ENCODE measurements around the gene CSF2RB. TPM values are rescaled to one million over a fixed set of nuclear protein-coding genes. Genes with fewer than 3 reads are reported as not detected.

CSF2RB gene
- total RNA-seq, 2 experiments from 2014 or later, result 0.58 to 0.67 TPM

GRCh38 chr22:36894266-36894665 is 19.2 kb upstream of the CSF2RB start:
- peaks cover 5% of the 10 kb centered on the region for H3K4me1 Mint-ChIP-seq
- H3K36me3 Mint-ChIP-seq (ENCODE audit: low read depth), result peaks cover 7% of the 10 kb centered on the region
- no peak overlapping the region for H3K27ac Mint-ChIP-seq
- no peak overlapping the region for H3K4me3 Mint-ChIP-seq
- no peak for DNase-seq
- H3K27me3 Mint-ChIP-seq, result peaks cover 13% of the 10 kb centered on the region
- H3K9me3 Mint-ChIP-seq, result peaks cover 13% of the 10 kb centered on the region
- ChIA-PET POLR2A (no interaction called here), CTCF (interaction anchor here (0.6 to 1.1 kb wide), 3 partner anchors 8 to 442 kb away, joined by 3 read pairs; no protein-coding TSS in a partner anchor)

GRCh38 chr22:36897611-36898010 is 15.8 kb upstream of the CSF2RB start:
- POLR2A ChIA-PET, result no interaction called here

DNA sequence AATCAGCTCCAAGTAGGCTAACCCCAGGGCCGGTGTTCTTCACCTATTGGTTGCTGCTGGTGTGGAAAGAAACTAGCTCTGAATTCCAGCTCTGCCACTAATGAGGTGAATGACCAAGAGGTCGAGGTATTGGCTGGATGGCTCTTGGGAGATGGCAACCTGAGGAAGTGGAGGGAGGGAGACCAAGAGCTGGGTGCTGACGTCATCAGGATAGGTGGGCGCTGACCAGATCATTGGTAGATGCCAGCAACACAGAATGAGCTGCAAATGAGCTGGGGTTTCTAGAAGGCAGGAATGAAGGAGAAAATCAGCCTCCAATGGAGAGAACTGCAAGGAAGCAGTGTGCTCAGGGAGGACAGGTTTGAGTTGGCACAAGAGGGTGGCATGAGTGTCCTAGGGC is 14.7 kb upstream of the CSF2RB start:
- no peak overlapping the region for H3K27ac Mint-ChIP-seq
- DNase-seq, result no peak
- ChIA-PET CTCF (interaction anchor here (0.9 kb wide), 1 partner anchor 80 kb away, joined by 3 read pairs; no protein-coding TSS in a partner anchor), POLR2A (no interaction called here)
- H3K4me3 Mint-ChIP-seq, result no peak overlapping the region
- H3K4me1 Mint-ChIP-seq, result peaks cover 26% of the 10 kb centered on the region
- peaks cover 29% of the 10 kb centered on the region for H3K9me3 Mint-ChIP-seq
- peaks cover 20% of the 10 kb centered on the region for H3K27me3 Mint-ChIP-seq
- H3K36me3 Mint-ChIP-seq (ENCODE audit: low read depth), result peaks cover 7% of the 10 kb centered on the region

More at GRCh38 chr22:36897611-36898010, 15.8 kb upstream of the CSF2RB start:
- Mint-ChIP-seq H3K27me3 (peaks cover 14% of the 10 kb centered on the region), H3K9me3 (peaks cover 25% of the 10 kb centered on the region), H3K27ac (no peak overlapping the region), H3K36me3 (ENCODE audit: low read depth) (peaks cover 7% of the 10 kb centered on the region), H3K4me3 (no peak overlapping the region), H3K4me1 (peaks cover 25% of the 10 kb centered on the region)
- CTCF ChIA-PET, result interaction anchor here (1.2 to 1.5 kb wide), 2 partner anchors 13 to 19 kb away, joined by 3 read pairs; no protein-coding TSS in a partner anchor
- DNase-seq, result no peak

DNA sequence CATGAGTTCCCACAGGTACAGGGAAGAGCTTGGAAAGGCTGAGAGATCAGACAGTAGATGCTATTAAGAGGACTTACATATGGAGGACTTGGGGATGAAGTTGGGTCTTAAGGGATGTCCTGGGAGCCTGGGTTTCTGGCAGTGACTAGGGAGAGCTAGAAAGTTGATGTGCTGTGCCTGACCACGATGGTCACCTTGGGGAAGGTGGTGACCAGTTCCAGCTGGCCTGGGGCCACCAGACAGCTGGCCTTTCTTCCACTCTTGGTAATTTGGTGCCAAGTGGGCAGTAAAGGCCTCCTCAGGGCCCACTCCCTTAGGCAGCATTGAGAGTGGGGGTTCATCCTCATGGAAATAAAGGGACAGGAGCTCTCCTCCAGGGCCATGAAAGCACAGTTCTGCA is 13.9 kb upstream of the CSF2RB start:
- DNase-seq, result no peak
- no peak overlapping the region for H3K27ac Mint-ChIP-seq
- H3K36me3 Mint-ChIP-seq (ENCODE audit: low read depth), result peaks cover 7% of the 10 kb centered on the region
- H3K9me3 Mint-ChIP-seq, result peaks cover 31% of the 10 kb centered on the region
- peaks cover 21% of the 10 kb centered on the region for H3K27me3 Mint-ChIP-seq
- ChIA-PET POLR2A (no interaction called here), CTCF (interaction anchor here (0.6 to 2.0 kb wide), 4 partner anchors 8 to 79 kb away, joined by 3 to 6 read pairs (median 4); no protein-coding TSS in a partner anchor)
- H3K4me3 Mint-ChIP-seq, result no peak overlapping the region
- H3K4me1 Mint-ChIP-seq, result peaks cover 26% of the 10 kb centered on the region

DNA sequence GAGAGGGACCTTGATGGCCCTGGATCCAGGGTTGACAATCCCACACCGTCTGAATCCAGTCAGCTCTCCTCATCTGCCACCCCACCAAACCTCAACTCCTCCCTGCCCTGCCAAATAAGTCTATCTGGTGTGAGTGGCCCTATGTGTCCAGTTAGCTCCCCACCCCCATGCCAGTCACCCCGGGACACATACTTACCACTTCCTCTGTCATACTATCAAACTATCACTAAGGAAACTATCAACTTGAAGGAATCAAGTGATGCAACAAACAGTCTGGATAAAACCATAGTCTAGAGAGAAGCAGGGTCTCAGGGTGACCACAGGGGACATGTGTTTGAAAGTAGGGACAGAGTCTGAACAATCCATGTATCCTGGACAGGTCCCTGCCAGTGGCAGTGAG is 13.2 kb upstream of the CSF2RB start:
- POLR2A ChIA-PET, result no interaction called here
- H3K36me3 Mint-ChIP-seq (ENCODE audit: low read depth), result peaks cover 4% of the 10 kb centered on the region
- CTCF ChIA-PET, result interaction anchor here (0.6 to 2.0 kb wide), 4 partner anchors 18 to 57 kb away, joined by 3 to 6 read pairs (median 4); partner anchors contain the start of gene NCF4
- no peak overlapping the region for H3K4me3 Mint-ChIP-seq
- peaks cover 27% of the 10 kb centered on the region for H3K9me3 Mint-ChIP-seq
- H3K27me3 Mint-ChIP-seq, result peaks cover 23% of the 10 kb centered on the region
- peak overlapping the region; percentile 27 for H3K27ac Mint-ChIP-seq
- DNase-seq, result no peak
- peaks cover 26% of the 10 kb centered on the region for H3K4me1 Mint-ChIP-seq

DNA sequence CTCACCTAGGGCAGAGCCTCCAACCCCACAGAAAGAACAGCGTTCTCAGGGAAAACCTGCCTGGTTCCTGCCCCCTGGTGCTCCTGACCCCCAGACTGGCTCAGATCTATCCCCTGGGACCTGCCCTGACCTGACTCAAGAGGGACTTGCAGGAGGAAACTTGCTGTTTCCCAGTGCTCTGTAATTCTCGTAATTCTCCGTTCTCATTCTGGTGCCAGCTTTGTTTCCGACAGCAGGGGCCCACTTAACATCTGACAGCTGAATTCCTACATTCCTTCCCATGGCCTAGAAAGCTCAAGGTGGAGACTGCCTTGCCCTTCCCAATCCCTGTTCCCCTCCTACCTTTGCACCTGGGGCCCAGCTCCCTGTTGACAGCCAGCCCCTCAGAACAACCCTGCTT is 12.5 kb upstream of the CSF2RB start:
- ChIA-PET POLR2A (no interaction called here), CTCF (interaction anchor here (1.0 to 2.0 kb wide), 6 partner anchors 11 to 45 kb away, joined by 3 to 7 read pairs (median 4); partner anchors contain the start of gene NCF4)
- peaks cover 4% of the 10 kb centered on the region for H3K36me3 Mint-ChIP-seq (ENCODE audit: low read depth)
- H3K9me3 Mint-ChIP-seq, result peaks cover 24% of the 10 kb centered on the region
- H3K27me3 Mint-ChIP-seq, result peaks cover 23% of the 10 kb centered on the region
- H3K4me1 Mint-ChIP-seq, result peaks cover 26% of the 10 kb centered on the region
- no peak overlapping the region for H3K4me3 Mint-ChIP-seq
- DNase-seq, result no peak
- H3K27ac Mint-ChIP-seq, result peak overlapping the region; percentile 65

DNA sequence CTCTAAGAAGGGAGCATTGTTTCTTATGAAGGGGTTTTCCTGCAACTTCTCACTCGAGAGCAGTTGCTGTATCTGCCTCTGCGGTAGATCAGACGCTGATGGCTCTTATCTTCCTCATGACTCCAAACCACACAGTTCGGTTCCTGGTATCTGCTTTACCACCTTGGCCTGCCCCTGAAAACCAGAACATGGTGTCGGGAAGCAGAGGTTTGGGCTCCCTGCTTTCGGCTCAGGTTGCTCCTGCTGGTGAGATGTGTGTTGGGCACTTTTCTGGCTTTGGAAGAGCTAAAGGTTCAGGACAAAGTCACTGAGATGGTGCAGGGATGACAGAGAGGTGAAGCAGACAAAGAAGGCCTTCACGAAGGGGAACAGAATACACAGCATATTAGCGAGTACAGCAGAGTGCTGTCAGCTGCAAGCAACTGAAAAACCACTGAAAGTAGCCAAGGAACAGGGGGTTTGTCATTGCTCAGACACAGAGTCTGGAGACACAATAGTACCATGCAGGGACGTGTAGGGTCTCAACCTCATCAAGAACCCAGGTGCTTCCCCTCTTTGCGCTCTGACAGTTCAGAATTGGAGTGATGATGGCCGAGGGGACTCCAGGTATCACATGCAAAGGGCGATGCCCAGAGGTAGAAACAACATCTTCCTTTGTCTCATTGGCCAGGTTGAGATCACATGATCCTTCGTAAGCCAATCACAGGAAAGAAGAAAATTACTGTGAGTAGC is 11.9 kb upstream of the CSF2RB start:
- Mint-ChIP-seq H3K9me3 (peaks cover 24% of the 10 kb centered on the region), H3K4me1 (peaks cover 26% of the 10 kb centered on the region), H3K27me3 (peaks cover 23% of the 10 kb centered on the region), H3K36me3 (ENCODE audit: low read depth) (peaks cover 4% of the 10 kb centered on the region), H3K4me3 (no peak overlapping the region), H3K27ac (peak overlapping the region; percentile 65)
- CTCF ChIA-PET, result interaction anchor here (1.0 to 2.0 kb wide), 7 partner anchors 10 to 45 kb away, joined by 3 to 7 read pairs (median 3); partner anchors contain the start of genes CSF2RB and NCF4
- POLR2A ChIA-PET, result no interaction called here
- DNase-seq, result peak; percentile 14

DNA sequence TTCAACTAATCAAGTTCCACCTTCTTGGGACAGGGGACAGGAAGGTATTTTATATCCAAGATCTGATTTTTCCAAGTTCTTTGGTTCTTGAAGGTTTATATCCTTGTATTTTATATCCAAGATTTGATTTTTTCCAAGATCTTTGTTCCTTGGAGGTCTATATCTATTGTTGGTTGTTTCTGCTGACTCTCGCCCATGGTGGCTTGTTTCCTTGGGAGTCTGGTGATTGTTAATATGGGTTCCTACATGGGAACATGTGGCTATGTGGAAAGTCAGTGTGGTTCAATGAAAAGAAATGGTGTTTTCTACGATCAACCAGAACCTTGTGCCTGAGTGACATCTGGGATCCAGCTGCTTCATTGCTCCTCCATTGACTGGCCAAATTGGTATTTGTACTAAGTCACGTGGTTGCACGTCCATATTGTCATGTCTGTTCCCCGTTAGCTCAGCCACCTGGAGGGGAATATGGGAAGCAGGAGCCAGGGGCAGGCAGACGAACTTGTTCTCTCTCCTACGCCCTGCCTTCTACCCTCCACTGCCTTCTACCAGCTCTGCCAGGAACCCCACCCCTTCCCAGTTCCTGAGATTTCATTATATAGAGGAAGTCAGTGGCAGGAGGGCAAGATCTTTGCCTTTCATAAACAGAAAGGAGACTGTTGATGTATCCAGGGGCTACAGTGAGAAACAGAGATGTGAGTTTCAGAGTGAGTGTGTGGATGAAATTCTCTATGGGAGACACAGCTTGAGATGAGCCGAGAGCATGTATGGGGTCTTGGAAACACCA is 11.1 kb upstream of the CSF2RB start:
- peaks cover 22% of the 10 kb centered on the region for H3K27me3 Mint-ChIP-seq
- ChIA-PET CTCF (interaction anchor here (1.0 to 2.0 kb wide), 5 partner anchors 9 to 46 kb away, joined by 3 to 7 read pairs (median 3); partner anchors contain the start of gene CSF2RB), POLR2A (no interaction called here)
- H3K9me3 Mint-ChIP-seq, result peaks cover 20% of the 10 kb centered on the region
- peaks cover 26% of the 10 kb centered on the region for H3K4me1 Mint-ChIP-seq
- H3K27ac Mint-ChIP-seq, result no peak overlapping the region
- H3K36me3 Mint-ChIP-seq (ENCODE audit: low read depth), result peaks cover 2% of the 10 kb centered on the region
- no peak for DNase-seq
- H3K4me3 Mint-ChIP-seq, result no peak overlapping the region

DNA sequence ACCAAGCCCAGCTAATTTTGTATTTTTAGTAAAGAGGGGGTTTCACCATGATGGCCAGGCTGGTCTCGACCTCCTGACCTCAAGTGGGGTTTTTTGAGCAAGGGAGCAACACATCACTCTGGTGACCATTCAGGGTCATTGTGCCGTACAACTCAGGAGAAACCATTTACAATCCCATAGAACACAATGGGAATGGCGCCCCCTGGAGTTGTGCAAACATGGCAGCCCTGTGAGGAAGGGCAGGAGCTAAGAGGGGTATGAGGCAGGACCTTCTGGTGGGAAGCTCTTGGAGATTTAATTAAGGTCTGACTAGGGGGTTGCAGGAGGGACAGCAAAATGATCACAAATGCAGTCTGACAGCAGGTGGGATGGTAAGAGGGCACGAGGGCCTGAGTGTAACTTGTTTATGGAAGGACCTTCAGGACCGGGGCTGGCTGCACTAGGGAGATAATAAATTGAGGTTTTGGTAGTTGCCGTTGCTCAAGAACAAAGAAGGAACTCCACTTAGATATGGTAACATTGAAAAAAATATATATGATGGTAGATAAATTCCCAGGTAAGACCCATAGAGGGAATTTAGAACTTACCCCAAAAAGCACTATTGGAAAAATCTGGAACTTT is 9.1 kb upstream of the CSF2RB start:
- Mint-ChIP-seq H3K9me3 (peaks cover 18% of the 10 kb centered on the region), H3K27me3 (peaks cover 20% of the 10 kb centered on the region), H3K4me3 (no peak overlapping the region), H3K27ac (no peak overlapping the region), H3K4me1 (peaks cover 21% of the 10 kb centered on the region), H3K36me3 (ENCODE audit: low read depth) (no peaks in the 10 kb centered on the region)
- ChIA-PET POLR2A (interaction anchor here (0.6 kb wide), 1 partner anchor 677 kb away, joined by 3 read pairs; no protein-coding TSS in a partner anchor), CTCF (interaction anchor here (0.7 to 1.7 kb wide), 3 partner anchors 18 to 48 kb away, joined by 3 to 6 read pairs (median 3); no protein-coding TSS in a partner anchor)
- no peak for DNase-seq

DNA sequence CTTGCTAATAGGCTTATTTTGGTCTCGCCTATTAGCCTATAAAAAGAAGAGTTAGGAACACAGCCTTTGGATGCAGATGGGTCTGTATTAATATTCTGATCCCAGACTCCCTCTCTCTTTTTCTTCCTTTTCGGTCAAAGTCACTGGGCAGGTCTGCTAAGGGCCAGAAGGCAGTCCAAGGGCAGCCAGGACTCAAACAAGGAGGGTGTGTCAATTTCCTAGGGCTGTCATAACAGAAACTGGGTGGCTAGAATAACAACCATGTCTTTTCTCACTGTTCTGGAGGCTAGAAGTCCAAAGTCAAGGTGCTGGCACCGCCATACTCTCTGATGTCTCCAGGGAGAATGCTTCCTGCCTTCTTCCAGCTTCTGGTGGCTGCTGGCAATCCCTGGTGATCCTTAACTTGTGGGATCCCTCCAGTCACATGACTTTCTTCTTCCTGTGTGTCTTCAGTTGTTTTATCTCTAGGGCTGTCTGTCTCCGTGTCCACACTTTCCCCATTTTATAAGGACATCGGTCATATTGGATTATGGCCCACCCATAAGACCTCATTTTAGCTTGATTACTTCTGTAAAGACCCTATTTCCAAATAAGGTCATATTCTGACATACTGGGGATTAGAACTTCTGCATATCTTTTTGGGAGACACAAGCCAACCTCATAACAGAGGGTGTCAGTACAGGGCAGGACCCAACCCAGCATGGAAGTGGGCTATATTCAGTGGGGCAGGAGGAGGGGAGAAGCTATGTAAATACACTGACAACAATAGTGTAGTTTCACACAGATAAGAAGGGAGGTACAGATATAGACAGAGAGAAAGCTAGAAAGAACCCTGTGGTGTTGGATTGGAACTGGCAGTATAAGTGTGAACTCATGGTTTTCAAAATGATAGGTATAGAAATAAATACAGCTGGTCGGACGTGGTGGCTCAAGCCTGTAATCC is 5.9 kb upstream of the CSF2RB start:
- DNase-seq, result no peak
- ChIA-PET CTCF (interaction anchor here (0.7 to 0.9 kb wide), 2 partner anchors 49 to 51 kb away, joined by 3 to 4 read pairs; no protein-coding TSS in a partner anchor), POLR2A (no interaction called here)
- Mint-ChIP-seq H3K27me3 (peaks cover 41% of the 10 kb centered on the region), H3K4me3 (no peak overlapping the region), H3K9me3 (peaks cover 6% of the 10 kb centered on the region), H3K27ac (no peak overlapping the region), H3K36me3 (ENCODE audit: low read depth) (no peaks in the 10 kb centered on the region), H3K4me1 (peaks cover 3% of the 10 kb centered on the region)

DNA sequence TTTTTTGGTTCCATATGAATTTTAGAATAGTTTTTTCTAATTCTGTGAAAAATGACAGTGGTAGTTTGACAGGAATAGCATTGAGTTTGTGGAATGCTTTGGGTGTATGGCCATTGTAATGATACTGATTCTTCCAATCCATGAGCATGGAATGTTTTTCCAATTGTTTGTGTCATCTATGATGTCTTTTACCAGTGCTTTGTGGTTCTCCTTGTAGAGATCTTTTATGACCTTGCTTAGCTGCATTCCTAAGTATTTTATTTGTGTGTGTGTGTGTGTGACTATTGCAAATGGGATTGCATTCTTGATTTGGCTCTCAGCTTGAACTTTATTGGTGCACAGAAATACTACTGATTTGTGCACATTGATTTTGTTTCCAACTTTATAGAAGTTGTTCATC is 3.0 kb upstream of the CSF2RB start:
- no peak overlapping the region for H3K27ac Mint-ChIP-seq
- ChIA-PET POLR2A (no interaction called here), CTCF (interaction anchor here (1.3 kb wide), 1 partner anchor 13 kb away, joined by 3 read pairs; no protein-coding TSS in a partner anchor)
- no peaks in the 10 kb centered on the region for H3K4me1 Mint-ChIP-seq
- DNase-seq, result no peak
- H3K27me3 Mint-ChIP-seq, result peaks cover 33% of the 10 kb centered on the region
- H3K9me3 Mint-ChIP-seq, result no peaks in the 10 kb centered on the region
- no peaks in the 10 kb centered on the region for H3K36me3 Mint-ChIP-seq (ENCODE audit: low read depth)
- H3K4me3 Mint-ChIP-seq, result no peak overlapping the region
